Hepatocyte (in vitro differentiated cells): Measurements from ENCODE around the gene GPHN. TPM values are rescaled to one million over a fixed set of nuclear protein-coding genes. Genes with fewer than 3 reads are reported as not detected.

Experiments
- DNase-seq: peaks from one replicate; pipeline ENCODE4 v3.0.0-alpha.2; 2016; ENCODE audit warnings: low spot score
- H2AFZ ChIP-seq: fragments of 200-600 bp; sonication (generic); 2 replicates; pipeline ENCODE4 v1.6.0; 2016; ENCODE audit warnings: antibody characterized with exemption, mild to moderate bottlenecking
- H3K27ac ChIP-seq: fragments of 200-600 bp; sonication (generic); 2 replicates; pipeline ENCODE4 v1.5.1; 2016; ENCODE audit warnings: mild to moderate bottlenecking
- H3K27me3 ChIP-seq: fragments of 200-600 bp; sonication (generic); 2 replicates; pipeline ENCODE4 v1.6.1; 2016
- H3K36me3 ChIP-seq: fragments of 200-600 bp; sonication (generic); replicated peaks from 2 replicates; pipeline ENCODE4 v1.5.1; 2016; ENCODE audit warnings: low read depth; ENCODE audit not compliant: insufficient read depth
- H3K4me1 ChIP-seq: fragments of 200-600 bp; sonication (generic); 2 replicates; pipeline ENCODE4 v1.5.1; 2016; ENCODE audit warnings: mild to moderate bottlenecking, moderate library complexity; ENCODE audit not compliant: insufficient read depth
- H3K4me2 ChIP-seq: fragments of 200-600 bp; sonication (generic); 2 replicates; pipeline ENCODE4 v1.6.0; 2016
- H3K4me3 ChIP-seq: fragments of 200-600 bp; sonication (generic); 2 replicates; pipeline ENCODE4 v1.5.1; 2016; ENCODE audit warnings: mild to moderate bottlenecking
- H3K79me2 ChIP-seq: fragments of 200-600 bp; sonication (generic); 2 replicates; pipeline ENCODE4 v1.6.0; 2017; ENCODE audit warnings: mild to moderate bottlenecking
- H3K9me2 ChIP-seq: fragments of 200-600 bp; sonication (generic); replicated peaks from 2 replicates; pipeline ENCODE4 v1.6.0; 2017; ENCODE audit warnings: mild to moderate bottlenecking; ENCODE audit not compliant: insufficient read depth
- H3K9me3 ChIP-seq: fragments of 200-600 bp; sonication (generic); 2 replicates; pipeline ENCODE4 v1.5.1; 2016; ENCODE audit warnings: low read depth, mild to moderate bottlenecking
- H4K20me1 ChIP-seq: fragments of 200-600 bp; sonication (generic); 2 replicates; pipeline ENCODE4 v1.6.0; 2016; ENCODE audit warnings: mild to moderate bottlenecking; ENCODE audit not compliant: insufficient read depth, poor library complexity, severe bottlenecking
- EZH2 ChIP-seq: fragments of 200-600 bp; sonication (generic); IDR thresholded peaks from 2 replicates; pipeline ENCODE4 v1.6.1; 2016; ENCODE audit warnings: antibody characterized with exemption, mild to moderate bottlenecking, borderline replicate concordance
- EZH2phosphoT487 ChIP-seq: fragments of 200-600 bp; sonication (generic); IDR thresholded peaks from one replicate; pipeline ENCODE4 v1.6.1; 2018; ENCODE audit warnings: antibody characterized with exemption, mild to moderate bottlenecking, low read depth, moderate library complexity; ENCODE audit not compliant: unreplicated experiment, severe bottlenecking
- WGBS: methylation state at CpG from one replicate; pipeline ENCODE4 v1.1.6; 2016; ENCODE audit warnings: low lambda C conversion rate; ENCODE audit errors: missing lambda C conversion rate; 5-methylcytosine and 5-hydroxymethylcytosine counted together
- polyA plus RNA-seq: library from polyadenylated mRNA; unstranded; fragments of >200 nt; fragmentation: Nextera tagmentation; extraction: Ambion mirVana; gene quantifications from 2 replicates; pipeline ENCODE4 v1.2.1, GENCODE V29; 2016
- total RNA-seq: library from RNA; depleted of rRNA; stranded (reverse); fragments of >200 nt; gene quantifications from 2 replicates; pipeline ENCODE4 v1.2.3, GENCODE V29; 2014
- TF ChIP-seq, protein P1 (sequence below): fragments of 200-600 bp; sonication (generic); IDR thresholded peaks from 2 replicates; pipeline ENCODE4 v1.5.1; 2016; ENCODE audit warnings: antibody characterized with exemption, mild to moderate bottlenecking; ENCODE audit not compliant: poor library complexity

Gene GPHN
- total and polyA plus RNA-seq, 2 experiments from 2014 or later, result 9.3 to 10.7 TPM

GRCh38 chr14:66916421-66916820 lies 408.5 kb downstream of the GPHN start:
- no peaks in the 10 kb centered on the region for H3K36me3 ChIP-seq
- no peak overlapping the region for H3K27ac ChIP-seq
- H3K4me1 ChIP-seq, result peaks cover 6% of the 10 kb centered on the region
- H3K4me3 ChIP-seq, result no peak overlapping the region
- no peak for DNase-seq
- no peak for TF ChIP-seq EZH2phosphoT487
- TF ChIP-seq EZH2, result no peak
- TF ChIP-seq, protein P1, sequence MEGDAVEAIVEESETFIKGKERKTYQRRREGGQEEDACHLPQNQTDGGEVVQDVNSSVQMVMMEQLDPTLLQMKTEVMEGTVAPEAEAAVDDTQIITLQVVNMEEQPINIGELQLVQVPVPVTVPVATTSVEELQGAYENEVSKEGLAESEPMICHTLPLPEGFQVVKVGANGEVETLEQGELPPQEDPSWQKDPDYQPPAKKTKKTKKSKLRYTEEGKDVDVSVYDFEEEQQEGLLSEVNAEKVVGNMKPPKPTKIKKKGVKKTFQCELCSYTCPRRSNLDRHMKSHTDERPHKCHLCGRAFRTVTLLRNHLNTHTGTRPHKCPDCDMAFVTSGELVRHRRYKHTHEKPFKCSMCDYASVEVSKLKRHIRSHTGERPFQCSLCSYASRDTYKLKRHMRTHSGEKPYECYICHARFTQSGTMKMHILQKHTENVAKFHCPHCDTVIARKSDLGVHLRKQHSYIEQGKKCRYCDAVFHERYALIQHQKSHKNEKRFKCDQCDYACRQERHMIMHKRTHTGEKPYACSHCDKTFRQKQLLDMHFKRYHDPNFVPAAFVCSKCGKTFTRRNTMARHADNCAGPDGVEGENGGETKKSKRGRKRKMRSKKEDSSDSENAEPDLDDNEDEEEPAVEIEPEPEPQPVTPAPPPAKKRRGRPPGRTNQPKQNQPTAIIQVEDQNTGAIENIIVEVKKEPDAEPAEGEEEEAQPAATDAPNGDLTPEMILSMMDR, result no peak
- 95% methylated on average over 1 of the region's 1 CpG for WGBS
- no peaks in the 10 kb centered on the region for H4K20me1 ChIP-seq
- no peaks in the 10 kb centered on the region for H3K9me3 ChIP-seq
- H3K79me2 ChIP-seq, result no peaks in the 10 kb centered on the region
- H3K4me2 ChIP-seq, result no peak overlapping the region
- H3K9me2 ChIP-seq, result no peaks in the 10 kb centered on the region
- H2AFZ ChIP-seq, result no peak overlapping the region
- H3K27me3 ChIP-seq, result no peaks in the 10 kb centered on the region

DNA sequence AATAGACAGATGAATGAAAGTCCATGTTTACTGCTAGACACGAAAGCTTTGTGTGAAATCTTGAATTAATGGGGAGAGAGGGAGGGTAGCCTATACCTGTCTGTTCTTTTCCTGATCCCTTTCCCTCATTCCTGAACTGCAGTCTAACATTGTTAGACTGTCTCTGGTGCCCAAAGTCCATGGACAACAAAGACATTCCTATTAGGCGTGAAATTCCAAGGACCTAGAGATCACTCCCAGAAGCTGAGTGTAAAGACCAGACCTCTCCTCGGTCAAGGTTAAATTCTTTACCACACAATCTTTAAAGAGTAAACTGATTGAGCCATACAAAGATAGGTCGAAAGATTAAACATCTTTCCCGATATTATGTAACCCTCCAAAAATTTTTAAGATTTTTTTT lies 410.6 kb downstream of the GPHN start:
- H3K9me3 ChIP-seq, result no peaks in the 10 kb centered on the region
- no peak for TF ChIP-seq EZH2phosphoT487
- TF ChIP-seq, protein P1, result no peak
- TF ChIP-seq EZH2, result no peak
- H3K27me3 ChIP-seq, result no peaks in the 10 kb centered on the region
- peaks cover 6% of the 10 kb centered on the region for H3K4me1 ChIP-seq
- no peaks in the 10 kb centered on the region for H3K36me3 ChIP-seq
- no peak overlapping the region for H3K27ac ChIP-seq
- WGBS, result 71% methylated on average over 5 of the region's 5 CpGs
- DNase-seq, result no peak
- no peaks in the 10 kb centered on the region for H3K9me2 ChIP-seq
- no peak overlapping the region for H2AFZ ChIP-seq
- no peak overlapping the region for H3K4me2 ChIP-seq
- H3K79me2 ChIP-seq, result no peaks in the 10 kb centered on the region
- H4K20me1 ChIP-seq, result no peaks in the 10 kb centered on the region
- no peak overlapping the region for H3K4me3 ChIP-seq

DNA sequence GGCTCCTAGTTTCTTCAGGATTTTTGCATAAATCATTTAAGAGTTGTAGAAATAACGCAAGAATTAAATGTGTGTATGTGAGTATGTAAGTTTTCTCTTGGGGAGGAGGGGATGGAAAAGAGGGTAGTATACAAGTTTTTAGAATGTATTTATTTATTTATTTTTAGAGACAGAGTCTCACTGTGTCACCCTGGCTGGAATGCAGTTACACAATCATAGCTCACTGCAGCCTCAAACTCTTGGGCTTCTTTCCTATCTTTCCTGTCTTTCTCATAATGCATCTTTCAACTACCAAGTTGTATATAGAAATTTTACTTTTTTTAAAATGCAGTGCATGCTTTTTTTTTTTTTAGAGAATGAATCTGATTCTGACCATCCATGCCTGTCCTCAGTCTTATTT lies 412.2 kb downstream of the GPHN start:
- 100% methylated on average over 1 of the region's 1 CpG for WGBS

More for the DNA sequence above, 412.2 kb downstream of the GPHN start:
- H4K20me1 ChIP-seq, result no peaks in the 10 kb centered on the region
- no peaks in the 10 kb centered on the region for H3K9me2 ChIP-seq
- peaks cover 6% of the 10 kb centered on the region for H3K4me1 ChIP-seq
- H2AFZ ChIP-seq, result no peak overlapping the region
- no peaks in the 10 kb centered on the region for H3K27me3 ChIP-seq
- no peak overlapping the region for H3K4me3 ChIP-seq
- H3K36me3 ChIP-seq, result no peaks in the 10 kb centered on the region
- H3K9me3 ChIP-seq, result no peaks in the 10 kb centered on the region
- no peak overlapping the region for H3K4me2 ChIP-seq
- no peak overlapping the region for H3K27ac ChIP-seq
- TF ChIP-seq, protein P1, result no peak
- TF ChIP-seq EZH2phosphoT487, result no peak
- TF ChIP-seq EZH2, result no peak
- no peak for DNase-seq
- H3K79me2 ChIP-seq, result no peaks in the 10 kb centered on the region
